ENCODE data around the gene MKRN2. TPM values are rescaled to one million over a fixed set of nuclear protein-coding genes. Genes with fewer than 3 reads are reported as not detected.

Gene MKRN2
- total and polyA plus RNA-seq, 2 of the 13 experiments (the other 11 are each of a cell fraction or from before 2014, with no cell fraction given): 25.5 to 34.3 TPM

- intact Hi-C loops (cut with micrococcal nuclease; ENCODE audit: unreplicated experiment): no loop called here
Measured at GRCh38 chr3:12611117-12611516, 54.2 kb downstream of the MKRN2 start.

GRCh38 chr3:12612514-12613226 is 55.8 kb downstream of the MKRN2 start:
- BruUV-seq (replicated peaks): no TSS peak
- ATAC-seq: no peak
- TF ChIP-seq HNF1A (IDR thresholded peaks at IDR 0.05; ENCODE audit: low read depth) (no peak), HNF1A (CRISPR knock-in tag; IDR thresholded peaks at IDR 0.05; ENCODE audit: borderline replicate concordance) (no peak)
- TF ChIP-seq, protein P1, sequence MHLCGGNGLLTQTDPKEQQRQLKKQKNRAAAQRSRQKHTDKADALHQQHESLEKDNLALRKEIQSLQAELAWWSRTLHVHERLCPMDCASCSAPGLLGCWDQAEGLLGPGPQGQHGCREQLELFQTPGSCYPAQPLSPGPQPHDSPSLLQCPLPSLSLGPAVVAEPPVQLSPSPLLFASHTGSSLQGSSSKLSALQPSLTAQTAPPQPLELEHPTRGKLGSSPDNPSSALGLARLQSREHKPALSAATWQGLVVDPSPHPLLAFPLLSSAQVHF (CRISPR knock-in tag; IDR thresholded peaks at IDR 0.05): no peak
- in situ Hi-C loops (cut with HindIII; ENCODE audit: extremely low pct_ligation_motif_present, low pct_unique_long_range_greater_than_20kb): no loop called here
- Histone ChIP-seq H3K36me3 (replicated peaks in 1 of 2; ENCODE audit: control insufficient read depth in 1 of 2, insufficient read depth in 2 of 2, low read length in 2 of 2) (peaks cover 11 to 70% of the 10 kb centered on the region in 2 experiments), H3K4me1 (ENCODE audit: insufficient read depth, low read length) (no peaks in the 10 kb centered on the region), H4K20me1 (ENCODE audit: insufficient read depth, low read length) (peaks cover 3% of the 10 kb centered on the region; the same call in 1 of the 2 replicates), H3K79me2 (ENCODE audit: insufficient read depth, low read length) (peaks cover 18% of the 10 kb centered on the region), H3K4me3 (replicated peaks in 1 of 3; ENCODE audit: insufficient read depth in 1 of 3, low read depth in 2 of 3, low read length in 3 of 3) (no peak overlapping the region), H3K27ac (ENCODE audit: extremely low read length, insufficient read depth, low read length) (no peak overlapping the region), H3K4me2 (ENCODE audit: low read depth, low read length) (no peak overlapping the region), H2AFZ (ENCODE audit: low read length) (no peak overlapping the region), H3K9ac (ENCODE audit: insufficient read depth, low read depth, low read length) (no peak overlapping the region), H3K27me3 (ENCODE audit: control insufficient read depth in 1 of 2, insufficient read depth in 2 of 2, low read length in 2 of 2) (no peaks in the 10 kb centered on the region), H3K9me3 (ENCODE audit: low read length) (no peaks in the 10 kb centered on the region)
- POLR2A ChIA-PET: no interaction called here
- FAIRE-seq: no peak
- WGBS (ENCODE audit: low lambda C conversion rate): 97% methylated on average over 6 of the region's 6 CpGs
- CTCF ChIA-PET (ENCODE audit: low intra/inter-chr PET ratio, low total read pairs): no interaction called here
- intact Hi-C loops (cut with micrococcal nuclease; ENCODE audit: unreplicated experiment): no loop called here
- DNase-seq (ENCODE audit: low spot score): no peak

More at GRCh38 chr3:12611117-12611516, 54.2 kb downstream of the MKRN2 start:
- no peaks in the 10 kb centered on the region for H3K4me1 ChIP-seq (ENCODE audit: insufficient read depth, low read length)
- H3K9me3 ChIP-seq (ENCODE audit: low read length): no peaks in the 10 kb centered on the region
- POLR2A ChIA-PET: no interaction called here
- no peak overlapping the region for H3K27ac ChIP-seq (ENCODE audit: extremely low read length, insufficient read depth, low read length)
- peaks cover 14% of the 10 kb centered on the region for H3K79me2 ChIP-seq (ENCODE audit: insufficient read depth, low read length)
- no peak overlapping the region for H2AFZ ChIP-seq (ENCODE audit: low read length)
- peaks cover 10 to 67% of the 10 kb centered on the region in 2 experiments for H3K36me3 ChIP-seq (replicated peaks in 1 of 2; ENCODE audit: control insufficient read depth in 1 of 2, insufficient read depth in 2 of 2, low read length in 2 of 2)
- DNase-seq (ENCODE audit: low spot score): no peak
- TF ChIP-seq TARDBP (CRISPR knock-in tag; IDR thresholded peaks at IDR 0.05) (no peak), ZNF781 (CRISPR knock-in tag; IDR thresholded peaks at IDR 0.05; ENCODE audit: borderline replicate concordance, not compliant biosample characterization) (no peak), ZNF691 (CRISPR knock-in tag; IDR thresholded peaks at IDR 0.05; ENCODE audit: borderline replicate concordance, low read depth) (no peak), NPAS2 (CRISPR knock-in tag; IDR thresholded peaks at IDR 0.05; ENCODE audit: borderline replicate concordance) (no peak), SCMH1 (CRISPR knock-in tag; IDR thresholded peaks at IDR 0.05; ENCODE audit: borderline replicate concordance) (no peak)
- CTCF ChIA-PET (ENCODE audit: low intra/inter-chr PET ratio, low total read pairs): no interaction called here
- BruUV-seq (replicated peaks): no TSS peak
- H3K4me2 ChIP-seq (ENCODE audit: low read depth, low read length): no peak overlapping the region
- no peak for ATAC-seq
- no peak for FAIRE-seq
- no peak overlapping the region for H3K9ac ChIP-seq (ENCODE audit: insufficient read depth, low read depth, low read length)
- H4K20me1 ChIP-seq (ENCODE audit: insufficient read depth, low read length): peaks cover 3% of the 10 kb centered on the region; the same call in 1 of the 2 replicates
- 79% methylated on average over 5 of the region's 5 CpGs for WGBS (ENCODE audit: low lambda C conversion rate)
- in situ Hi-C loops (cut with HindIII; ENCODE audit: extremely low pct_ligation_motif_present, low pct_unique_long_range_greater_than_20kb): no loop called here
- no peaks in the 10 kb centered on the region for H3K27me3 ChIP-seq (ENCODE audit: control insufficient read depth in 1 of 2, insufficient read depth in 2 of 2, low read length in 2 of 2)
- H3K4me3 ChIP-seq (replicated peaks in 1 of 3; ENCODE audit: insufficient read depth in 1 of 3, low read depth in 2 of 3, low read length in 3 of 3): no peak overlapping the region
